HG03159 (cell line): ENCODE measurements around the gene CFAP92.
"Not testable (repeated sequence)": the region's sequence is repeated elsewhere in the genome, so short reads cannot be mapped to it uniquely, and the experiment has no call there.

Source experiments
- ATAC-seq: cut with Tn5 transposase; IDR thresholded peaks from one replicate; pipeline ENCODE4 v1.9.1; 2021; ENCODE audit warnings: mild to moderate bottlenecking, moderate library complexity; ENCODE audit not compliant: unreplicated experiment

The CFAP92 gene

DNA sequence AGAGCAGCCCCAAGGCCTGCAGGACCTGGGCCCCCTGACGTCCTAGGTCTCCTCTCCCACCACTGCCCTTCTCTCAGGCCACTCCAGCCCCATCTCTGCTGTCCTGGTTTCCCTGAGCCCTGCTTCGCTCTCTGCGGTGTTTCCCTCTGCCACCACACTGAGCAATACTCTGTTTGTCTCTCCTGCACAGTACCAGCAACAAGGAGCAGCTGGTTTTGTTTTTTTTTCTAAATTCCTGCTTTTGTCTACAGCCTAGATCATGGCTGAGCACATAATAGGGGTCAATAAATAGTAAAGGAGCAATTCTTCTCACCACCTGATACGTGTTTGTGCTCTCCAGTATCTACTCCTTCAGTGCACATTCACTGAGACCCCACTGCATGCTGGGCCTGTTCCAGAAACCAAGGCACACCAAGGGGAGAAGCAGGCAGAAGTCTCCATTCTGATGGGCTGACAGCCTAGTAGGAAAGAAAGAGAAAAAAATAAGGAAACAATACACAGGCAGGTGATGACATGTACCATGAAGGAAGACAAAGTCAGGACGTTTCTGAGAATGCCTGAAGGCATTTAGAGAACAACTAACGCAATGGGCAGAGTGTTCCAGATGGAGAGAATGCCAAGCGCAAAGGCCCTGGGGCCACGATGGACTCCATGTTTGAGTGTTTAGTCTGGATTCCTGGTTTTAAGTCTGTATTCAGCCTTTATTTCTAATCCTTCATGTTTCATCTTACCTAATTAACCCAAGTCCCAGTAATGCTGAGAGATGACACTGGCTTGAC lies 120.4 kb downstream of the CFAP92 start:
- ATAC-seq = no peak

DNA sequence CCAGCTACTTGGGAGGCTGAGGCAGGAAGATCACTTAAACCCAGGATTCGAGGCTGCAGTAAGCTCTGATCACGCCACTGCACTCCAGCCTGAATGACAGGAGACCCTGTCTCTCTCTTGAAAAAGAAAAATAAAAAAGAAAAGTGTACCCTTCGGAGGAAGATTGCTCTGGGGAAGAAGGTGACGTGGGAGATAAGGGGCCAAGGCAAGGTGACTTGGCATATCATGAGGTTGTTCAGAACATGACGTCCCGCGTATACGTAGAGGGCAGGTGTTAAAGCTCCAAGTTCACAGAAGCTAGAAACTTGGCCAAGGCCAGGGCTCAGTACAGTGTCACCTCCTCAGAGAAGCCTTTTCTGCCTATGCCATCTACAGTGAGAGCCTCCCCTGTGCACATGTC lies 121.1 kb downstream of the CFAP92 start:
- no peak for ATAC-seq

DNA sequence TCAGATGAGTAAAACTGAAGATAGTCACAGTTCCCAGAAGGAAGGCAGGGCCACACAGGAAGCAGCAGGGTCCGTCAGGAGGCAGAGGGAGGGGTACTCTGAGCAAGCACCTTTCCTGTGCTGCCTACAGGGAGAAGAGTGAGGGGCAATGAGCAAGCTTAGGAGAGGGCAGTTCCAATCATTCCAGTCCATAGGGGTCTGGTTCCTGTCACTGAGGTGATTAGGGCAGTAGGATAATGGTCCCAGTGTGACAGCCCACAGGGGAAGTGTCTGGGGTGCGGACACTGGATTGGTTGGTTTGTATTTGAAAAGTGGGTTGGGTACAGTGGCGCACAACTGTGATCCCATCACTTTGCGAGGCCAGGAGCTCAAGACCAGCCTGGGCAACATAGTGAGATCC lies 121.6 kb downstream of the CFAP92 start:
- no peak for ATAC-seq

DNA sequence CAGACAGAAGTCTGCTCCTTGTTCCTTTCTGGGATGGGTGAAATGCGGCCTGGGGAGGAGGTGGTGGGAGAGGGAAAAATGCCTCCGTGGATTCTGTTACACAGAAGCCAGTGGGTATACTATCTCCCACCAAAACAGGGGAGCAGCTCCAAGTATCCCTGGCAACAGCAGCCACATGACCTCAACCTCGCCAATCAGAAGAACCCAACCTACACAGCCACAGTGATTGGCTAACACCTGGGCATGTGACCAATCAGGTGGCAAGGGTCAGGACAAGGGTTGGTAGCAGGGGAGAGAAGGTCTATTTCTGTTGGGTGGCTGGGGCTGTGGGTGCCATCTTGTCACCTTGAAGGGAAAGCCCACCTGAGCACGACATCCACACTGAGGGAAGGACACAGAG lies 123.5 kb downstream of the CFAP92 start:
- ATAC-seq = no peak

DNA sequence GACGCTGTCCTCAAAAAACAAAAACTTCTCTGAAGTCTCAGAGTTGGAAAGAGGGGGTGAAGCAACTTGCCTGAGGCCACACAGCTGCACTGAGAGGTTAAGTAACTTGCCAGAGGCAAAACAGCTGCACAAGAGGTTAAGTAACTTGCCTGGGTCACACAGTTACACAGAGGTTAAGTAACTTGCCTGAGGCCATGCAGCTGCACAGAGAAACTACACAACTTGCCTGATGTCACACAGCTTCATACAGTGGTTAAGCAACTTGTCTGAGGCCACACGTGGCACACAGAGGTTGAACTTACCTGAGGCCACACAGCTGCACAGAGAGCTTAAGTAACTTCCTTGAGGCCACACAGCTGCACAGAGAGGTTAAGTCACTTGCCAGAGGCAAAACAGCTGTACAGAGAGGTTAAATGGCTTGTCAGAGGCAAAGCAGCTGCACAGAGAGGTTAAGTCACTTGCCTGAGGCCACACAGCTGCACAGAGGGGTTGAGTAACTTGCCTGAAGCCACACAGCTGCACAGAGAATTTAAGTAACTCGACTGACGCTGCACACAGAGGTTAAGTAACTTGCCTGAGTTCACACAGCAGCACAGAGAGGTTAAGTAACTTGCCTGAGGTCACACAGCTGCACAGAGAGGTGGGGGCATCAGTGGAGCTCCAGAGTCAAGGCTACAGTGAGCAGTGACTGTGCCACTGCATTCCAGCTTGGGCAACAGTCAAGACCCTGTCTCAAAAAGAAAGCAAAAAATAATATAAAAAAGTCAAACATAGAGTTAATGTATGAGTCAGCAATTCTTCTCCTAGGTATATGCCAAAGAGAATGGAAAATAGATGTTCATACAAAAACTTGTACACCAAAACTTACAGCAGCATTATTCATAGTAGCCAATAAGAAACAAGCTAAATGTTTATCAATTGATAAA lies 126.4 kb downstream of the CFAP92 start:
- no peak for ATAC-seq

DNA sequence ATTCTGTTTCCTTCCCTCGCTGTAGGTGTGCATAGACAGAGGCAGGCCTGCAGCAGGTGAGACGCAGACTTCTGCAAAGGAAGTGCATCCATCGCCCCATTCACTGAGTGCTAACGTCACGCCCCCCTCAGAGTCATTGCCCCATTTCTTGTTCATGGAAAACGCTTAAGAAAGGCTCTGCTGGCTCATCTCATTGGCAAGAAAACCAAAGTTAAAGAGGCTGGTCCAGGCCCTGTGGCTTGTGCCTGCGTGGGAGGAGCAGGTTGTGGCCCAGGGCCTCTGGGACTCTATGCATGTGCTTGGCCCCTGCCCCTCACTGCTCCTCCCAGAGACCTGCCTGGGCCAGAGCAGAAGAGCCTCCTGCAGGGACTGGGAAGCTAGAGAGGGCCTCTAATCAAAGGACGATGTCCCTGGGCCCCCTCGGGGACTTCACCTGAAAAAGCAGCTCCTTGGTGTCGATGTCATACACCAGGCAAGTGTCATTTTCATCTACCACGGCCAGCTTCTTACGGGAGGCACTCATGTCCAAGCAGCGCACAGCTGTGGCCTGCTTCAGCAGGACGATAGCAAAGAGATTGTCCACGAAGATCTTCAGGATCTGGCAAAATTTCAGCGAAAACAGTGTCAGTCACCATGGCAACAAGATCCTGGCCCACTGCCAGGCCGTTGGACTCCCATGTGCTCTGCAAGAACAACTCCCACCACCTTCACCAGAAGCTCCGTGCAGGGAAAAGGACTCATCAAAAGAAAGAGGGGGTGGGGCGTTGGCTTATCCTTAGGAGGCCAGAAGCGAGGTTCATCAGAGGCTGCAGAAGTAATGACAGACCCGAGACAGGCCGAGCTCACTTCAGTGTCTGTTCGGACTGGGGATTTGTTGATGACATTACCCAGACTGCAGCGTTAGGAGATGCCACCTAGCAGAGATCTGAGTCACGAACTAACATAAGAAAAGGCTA lies 128.7 kb downstream of the CFAP92 start:
- not testable (repeated sequence) for ATAC-seq

DNA sequence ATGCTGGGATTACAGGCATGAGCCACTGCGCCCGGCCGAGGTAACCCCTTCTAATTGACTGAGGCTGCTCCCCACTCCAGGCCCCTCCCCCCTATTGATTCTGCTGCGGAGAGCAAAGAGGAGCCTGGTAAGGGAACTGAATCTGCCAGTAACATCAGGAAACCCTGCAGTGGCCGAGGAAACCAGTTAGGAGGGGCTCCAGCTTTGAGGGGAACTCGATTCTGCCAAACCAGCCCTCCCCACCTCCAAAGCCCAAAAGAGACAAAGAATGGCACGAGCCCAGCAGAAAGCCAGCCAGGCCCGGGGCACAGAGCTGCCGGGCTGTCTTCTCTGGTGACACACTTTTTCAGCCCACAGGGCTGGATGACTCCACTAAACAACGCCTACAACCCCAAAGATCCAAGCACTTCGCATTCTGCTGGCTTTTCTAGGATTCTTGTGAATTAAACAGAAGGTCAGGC lies 129.5 kb downstream of the CFAP92 start:
- ATAC-seq = no peak

DNA sequence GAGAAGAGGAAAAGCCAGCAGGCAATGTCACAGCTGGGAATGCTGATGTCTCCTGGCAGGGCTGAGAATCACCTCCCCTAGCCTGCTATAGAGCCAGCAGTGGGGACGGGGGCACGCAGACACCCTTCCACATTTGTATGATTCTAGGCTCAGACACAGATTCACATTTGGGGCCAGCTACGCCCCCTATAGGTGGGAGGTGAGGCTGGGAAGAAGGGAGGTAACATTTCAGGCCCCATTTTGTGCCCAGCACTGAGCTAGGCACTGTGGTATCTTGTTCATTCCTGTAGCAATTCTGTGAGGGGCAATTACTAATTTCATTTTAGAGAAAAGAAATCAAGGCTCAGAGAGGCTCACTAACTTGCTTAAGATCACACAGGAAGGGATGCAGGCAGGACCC lies 130.3 kb downstream of the CFAP92 start:
- ATAC-seq = no peak

DNA sequence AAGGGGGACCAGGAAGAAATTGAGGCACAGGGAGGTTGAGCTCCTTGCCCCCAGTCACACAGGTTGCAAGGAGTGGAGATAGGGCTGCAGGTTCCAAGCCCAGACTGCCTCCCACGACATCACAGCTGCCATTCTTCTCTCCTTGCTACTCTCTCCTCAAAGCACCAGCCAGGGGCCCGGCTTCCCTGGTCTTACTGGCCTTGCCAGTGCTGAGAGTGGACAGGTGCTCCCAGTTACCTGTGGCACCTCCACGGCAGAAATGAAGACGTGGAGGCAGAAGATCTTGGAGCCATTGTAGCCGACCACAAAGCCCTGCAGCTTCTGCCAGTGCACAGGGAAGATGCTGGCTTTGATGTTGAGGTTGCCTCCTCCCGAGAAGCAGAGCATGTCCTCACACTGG lies 132.4 kb downstream of the CFAP92 start:
- ATAC-seq = no peak
